Stimulated activated CD8-positive, alpha-beta memory T cell treated with anti-CD3 and anti-CD28 coated beads, Interleukin-15, amount 100 ng/mL, for 48 hours (primary cell): ENCODE results near the gene MOV10L1.

ENCODE experiments used
- DNase-seq, 2 donors: peaks; one replicate each; pipeline ENCODE4 v3.0.0-alpha.2; 2020; ENCODE audit warnings: low read depth in 2 of 2

The MOV10L1 gene

GRCh38 chr22:50058906-50059880 is 30.6 kb upstream of the MOV10L1 start:
- no peak for DNase-seq

DNA sequence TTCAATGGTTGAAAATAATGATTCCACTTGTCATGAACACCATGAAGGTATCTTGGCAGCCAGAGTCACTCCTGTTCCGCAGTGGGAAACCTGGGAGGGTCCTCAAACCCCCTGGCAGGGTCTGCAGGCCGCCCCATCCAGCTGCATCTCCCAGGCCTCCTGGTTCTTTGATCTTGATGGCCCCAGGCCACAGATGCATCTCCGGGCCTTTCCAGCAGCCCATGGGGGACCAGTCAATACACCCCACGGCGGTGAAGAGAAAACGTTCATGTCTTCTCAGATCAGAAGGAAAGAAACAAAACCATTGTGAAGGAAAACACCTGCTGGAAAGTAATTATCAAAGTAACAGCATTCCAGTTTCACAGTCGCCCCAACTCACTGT is 29.9 kb upstream of the MOV10L1 start:
- DNase-seq = no peak

GRCh38 chr22:50060441-50061140 is 29.2 kb upstream of the MOV10L1 start:
- no peak for DNase-seq

DNA sequence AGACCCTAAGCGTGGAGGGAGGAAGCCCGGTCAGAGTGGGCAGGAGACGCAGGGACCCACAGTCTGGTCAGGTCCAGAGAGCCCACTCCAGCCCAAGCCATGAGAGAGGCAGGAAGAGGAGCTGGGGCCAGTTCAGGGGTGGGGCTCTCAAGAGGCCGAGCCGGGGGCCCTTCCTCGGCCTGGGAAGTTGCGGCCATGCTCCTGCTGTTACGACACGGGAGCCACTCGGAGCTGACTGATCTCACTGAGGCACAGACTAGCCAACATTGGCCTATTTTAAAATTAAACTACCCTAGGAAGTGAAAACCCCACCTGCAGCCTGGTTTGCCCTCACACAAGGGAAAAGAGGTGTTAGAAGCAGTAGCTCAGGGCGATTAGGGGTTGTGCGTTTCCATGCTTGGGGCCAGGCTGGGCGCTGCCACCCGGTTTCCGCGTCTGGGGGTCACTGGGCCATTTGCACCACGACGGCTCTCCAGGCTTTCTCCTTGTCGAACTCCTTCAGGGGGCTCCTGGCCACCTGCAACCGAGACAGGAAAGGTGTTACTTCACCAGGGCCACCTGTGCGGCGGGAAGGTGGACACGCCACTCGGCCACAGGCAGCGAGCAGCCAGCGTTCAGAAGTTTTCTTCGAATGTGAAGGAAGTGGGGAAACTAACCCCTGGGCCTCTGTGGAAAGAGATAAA is 28.5 kb upstream of the MOV10L1 start:
- DNase-seq = no peak

DNA sequence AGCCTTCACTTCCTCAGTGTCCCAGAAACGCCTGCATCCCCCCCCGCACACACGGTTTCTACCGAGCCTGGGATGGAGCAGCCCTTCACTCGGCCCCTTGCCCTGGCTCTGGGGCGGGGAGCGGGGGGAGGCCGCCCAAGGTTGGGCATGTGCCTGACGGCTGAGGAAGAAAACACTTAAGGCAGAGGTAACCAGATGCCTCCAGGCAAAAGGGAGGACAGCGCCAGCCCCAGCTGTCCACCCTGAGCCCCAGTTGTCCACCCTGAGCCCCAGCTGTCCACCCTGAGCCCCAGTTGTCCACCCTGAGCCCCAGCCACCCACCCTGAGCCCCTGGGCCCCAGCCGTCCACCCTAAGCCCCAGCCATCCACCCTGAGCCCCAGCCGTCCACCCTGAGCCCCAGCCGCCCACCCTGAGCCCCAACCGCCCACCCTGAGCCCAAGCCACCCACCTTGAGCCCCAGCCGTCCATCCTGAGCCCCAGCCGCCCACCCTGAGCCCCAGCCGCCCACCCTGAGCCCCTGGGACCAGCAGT is 27.9 kb upstream of the MOV10L1 start:
- DNase-seq = no peak

- DNase-seq = no peak
Observed at GRCh38 chr22:50062509-50063135, 27.2 kb upstream of the MOV10L1 start.

DNA sequence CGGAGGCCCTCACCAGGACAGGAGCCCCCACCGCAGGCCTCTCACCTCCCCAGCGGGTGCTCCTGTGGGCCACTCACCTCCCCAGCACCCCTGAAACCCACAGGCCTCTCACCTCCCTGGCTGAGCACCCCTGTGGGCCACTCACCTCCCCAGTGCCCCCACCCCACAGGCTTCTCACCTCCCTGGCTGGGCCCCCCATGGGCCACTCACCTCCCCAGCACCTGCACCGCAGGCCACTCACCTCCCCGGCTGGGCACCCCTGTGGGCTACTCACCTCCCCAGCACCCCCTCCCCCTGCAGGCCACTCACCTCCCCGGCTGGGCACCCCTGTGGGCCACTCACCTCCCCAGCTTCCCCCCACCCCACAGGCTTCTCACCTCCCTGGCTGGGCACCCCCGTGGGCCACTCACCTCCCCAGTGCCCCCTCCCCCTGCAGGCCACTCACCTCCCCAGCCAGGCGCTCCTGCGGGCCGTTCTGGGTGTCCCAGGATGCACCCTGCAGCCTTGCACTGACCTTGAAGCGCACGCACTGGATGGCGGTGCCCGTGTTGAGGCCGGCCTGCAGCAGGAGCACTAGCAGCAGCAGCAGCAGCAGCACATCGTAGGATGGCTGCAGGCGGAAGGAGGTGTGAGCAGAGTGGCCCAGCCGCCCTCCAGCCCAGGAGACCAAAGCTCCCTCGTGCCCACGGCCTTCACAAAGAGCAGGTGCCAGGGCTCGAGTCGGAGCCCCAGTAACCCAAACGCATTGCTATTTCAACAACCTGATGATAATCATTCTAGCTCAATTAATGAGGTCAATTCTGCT is 26.0 kb upstream of the MOV10L1 start:
- no peak for DNase-seq

DNA sequence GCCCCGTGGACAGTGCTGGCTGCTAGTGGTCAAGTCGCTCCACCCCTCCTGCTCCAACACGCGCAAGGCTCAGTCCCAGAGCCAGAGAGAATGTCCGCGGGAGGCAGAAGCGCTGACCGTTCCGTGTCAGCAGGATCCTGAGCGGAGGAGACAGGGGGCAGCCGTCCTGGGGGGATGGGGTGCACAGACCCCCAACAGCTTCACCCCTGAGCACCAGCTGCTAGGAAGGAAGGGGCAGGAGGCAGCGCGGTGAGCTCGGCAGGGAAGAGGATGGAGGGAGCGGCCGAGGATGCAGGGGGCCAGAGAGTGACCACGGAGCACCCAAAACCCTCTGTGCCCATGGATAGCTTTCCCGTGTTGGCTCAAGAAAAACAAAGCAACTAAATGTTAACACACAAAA is 25.4 kb upstream of the MOV10L1 start:
- no peak for DNase-seq

DNA sequence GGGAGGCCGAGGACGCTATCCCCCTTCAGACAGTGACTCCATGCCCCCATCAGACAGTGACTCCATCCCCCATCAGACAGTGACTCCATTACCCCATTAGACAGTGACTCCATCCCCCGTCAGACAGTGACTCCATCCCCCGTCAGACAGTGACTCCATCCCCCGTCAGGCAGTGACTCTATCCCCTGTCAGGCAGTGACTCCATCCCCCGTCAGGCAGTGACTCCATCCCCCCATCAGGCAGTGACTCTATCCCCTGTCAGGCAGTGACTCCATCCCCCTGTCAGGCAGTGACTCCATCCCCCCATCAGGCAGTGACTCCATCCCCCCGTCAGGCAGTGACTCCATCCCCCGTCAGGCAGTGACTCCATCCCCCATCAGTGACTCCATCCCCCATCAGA is 22.6 kb upstream of the MOV10L1 start:
- DNase-seq = no peak

DNA sequence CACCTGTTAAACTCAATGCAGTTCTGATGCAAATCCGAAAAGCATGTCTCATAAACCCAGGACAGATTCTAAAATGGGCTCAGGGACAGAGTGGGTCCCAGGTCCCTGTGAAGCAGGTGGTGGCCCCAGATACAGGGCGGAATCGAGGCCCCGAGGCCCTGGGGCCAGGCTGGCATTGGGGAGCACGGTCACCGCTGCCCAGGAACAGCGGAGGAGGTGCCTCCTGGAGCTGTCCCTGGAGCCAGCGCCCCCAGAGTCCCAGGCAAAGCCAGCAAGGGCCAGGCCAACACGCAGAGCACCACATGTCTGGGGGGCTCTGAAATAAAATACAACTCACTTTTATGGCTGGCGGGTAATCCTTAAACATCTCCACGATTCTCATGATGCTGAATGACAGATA is 21.7 kb upstream of the MOV10L1 start:
- no peak for DNase-seq

DNA sequence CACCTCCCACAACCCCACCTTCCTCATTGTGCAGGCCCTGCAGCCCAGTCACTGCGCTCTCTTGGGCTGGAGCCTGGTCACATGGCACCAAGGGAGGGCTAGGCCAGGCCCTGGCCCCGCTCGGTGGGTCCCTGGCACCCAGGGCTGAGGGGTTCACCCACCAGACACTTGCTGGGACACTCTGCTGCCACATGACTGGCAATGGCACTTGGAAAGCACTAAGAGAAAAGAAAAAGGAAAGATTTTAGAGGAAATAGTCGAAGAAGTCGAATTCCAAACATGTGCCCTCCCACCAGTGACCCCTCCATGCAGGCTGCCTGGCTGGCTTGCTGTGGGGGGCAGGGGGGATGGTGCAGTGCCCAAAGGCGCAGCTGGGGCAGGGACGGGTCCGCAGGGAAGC is 19.4 kb upstream of the MOV10L1 start:
- no peak for DNase-seq

- no peak for DNase-seq
Observed at GRCh38 chr22:50071432-50072166, 18.2 kb upstream of the MOV10L1 start.

DNA sequence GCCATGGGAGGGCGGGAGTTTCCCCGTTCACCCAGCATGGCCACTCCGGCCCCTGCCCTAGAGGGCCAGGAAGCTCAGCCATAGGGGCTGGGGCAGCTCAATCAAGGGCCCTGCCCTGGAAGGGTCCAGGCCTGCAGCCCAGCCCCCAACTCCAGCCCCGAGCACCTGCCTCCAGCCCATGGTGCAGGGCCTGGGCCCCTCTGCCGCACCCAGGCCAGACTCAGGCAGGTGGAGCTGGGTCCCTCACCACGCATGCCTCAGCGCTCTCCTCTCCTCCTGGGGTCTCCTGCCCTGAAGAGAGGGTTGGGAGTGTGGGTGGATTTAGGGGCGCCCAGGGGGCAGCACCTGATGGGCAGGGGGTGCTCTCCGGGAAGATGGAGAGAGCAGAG is 17.6 kb upstream of the MOV10L1 start:
- DNase-seq = no peak

DNA sequence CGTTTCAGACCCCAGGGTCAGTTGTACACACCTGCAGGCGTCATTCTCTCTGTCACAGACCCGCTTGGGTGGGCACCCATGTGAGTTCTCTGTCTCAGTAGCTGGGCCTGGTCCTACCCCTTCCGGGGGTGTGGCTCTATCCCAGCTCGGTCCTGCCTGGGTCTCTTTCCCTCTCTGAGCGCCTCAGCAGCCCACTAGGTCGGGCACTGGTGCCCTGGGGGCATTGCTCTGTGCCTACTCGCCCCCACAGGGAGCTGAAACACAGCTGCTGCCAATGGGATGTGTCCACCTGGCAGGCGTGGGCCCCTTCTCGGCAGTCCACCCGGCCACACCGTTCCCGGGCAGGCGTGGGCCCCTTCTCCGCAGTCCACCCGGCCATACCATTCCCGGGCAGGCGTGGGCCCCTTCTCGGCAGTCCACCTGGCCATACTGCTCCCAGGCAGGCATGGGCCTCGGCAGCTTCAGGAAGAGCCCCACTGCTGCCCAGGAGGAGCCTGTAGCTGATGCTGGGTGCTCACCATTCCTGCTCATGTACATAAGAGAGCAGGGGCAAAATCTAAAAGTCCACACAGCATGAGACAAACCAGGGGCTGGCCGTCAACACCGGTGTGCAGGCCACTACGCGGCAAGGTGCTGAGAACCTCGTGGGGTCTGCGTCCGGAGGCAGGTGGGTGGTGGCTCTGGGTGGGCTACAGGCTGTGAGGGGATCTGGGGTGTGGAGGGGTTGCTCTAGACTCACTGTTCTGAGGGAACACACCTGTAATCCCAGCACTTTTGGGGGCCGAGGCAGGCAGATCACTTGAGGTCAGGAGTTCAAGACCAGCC is 16.9 kb upstream of the MOV10L1 start:
- DNase-seq = no peak

- DNase-seq = no peak
Observed at GRCh38 chr22:50074056-50074455, 15.8 kb upstream of the MOV10L1 start.

- no peak for DNase-seq
Observed at GRCh38 chr22:50074551-50075530, 15.0 kb upstream of the MOV10L1 start.

- DNase-seq = no peak
Observed at GRCh38 chr22:50076646-50077535, 12.9 kb upstream of the MOV10L1 start.
